Right lung (tissue), 5 donors: ENCODE measurements around the gene NKTR. TPM values are rescaled to one million over a fixed set of nuclear protein-coding genes. Genes with fewer than 3 reads are reported as not detected.

Experiments
- DNase-seq, 2 donors: peaks; one replicate each; pipeline ENCODE4 v3.0.0-alpha.2; 2013
- polyA plus RNA-seq, 5 donors: library from polyadenylated mRNA; unstranded; fragments of 120-200 nt; gene quantifications; one replicate each; pipeline versions ENCODE4 v1.2.1 to v1.2.3, GENCODE V29; 2013; ENCODE audit warnings: inconsistent platforms in 1 of 5, low replicate concordance in 1 of 5; ENCODE audit not compliant: insufficient read length in 5 of 5, insufficient read depth in 1 of 5

Gene NKTR
- polyA plus RNA-seq, 5 donors, result 135 to 268 (median 223) TPM

- DNase-seq, result no peak
Observed at GRCh38 chr3:42660898-42661297, 60.4 kb downstream of the NKTR start.

- DNase-seq, result no peak
Observed at GRCh38 chr3:42661593-42662022, 61.1 kb downstream of the NKTR start.

GRCh38 chr3:42662037-42662812, 61.7 kb downstream of the NKTR start:
- DNase-seq, result no peak

- no peak for DNase-seq
Observed at GRCh38 chr3:42662813-42663535, 62.5 kb downstream of the NKTR start.

- DNase-seq, result no peak
Observed at GRCh38 chr3:42663581-42664437, 63.3 kb downstream of the NKTR start.

- no peak for DNase-seq
Observed at GRCh38 chr3:42664438-42664803, 63.9 kb downstream of the NKTR start.

GRCh38 chr3:42665050-42665878, 64.8 kb downstream of the NKTR start:
- DNase-seq, result no peak

- DNase-seq, result no peak
Observed at GRCh38 chr3:42666022-42666421, 65.5 kb downstream of the NKTR start.

GRCh38 chr3:42666577-42666998, 66.1 kb downstream of the NKTR start:
- DNase-seq, result no peak

GRCh38 chr3:42667096-42667522, 66.6 kb downstream of the NKTR start:
- DNase-seq, result no peak

- no peak for DNase-seq
Observed at GRCh38 chr3:42667523-42668412, 67.3 kb downstream of the NKTR start.

GRCh38 chr3:42668413-42668760, 67.9 kb downstream of the NKTR start:
- DNase-seq, result no peak

- no peak for DNase-seq
Observed at GRCh38 chr3:42668793-42669217, 68.3 kb downstream of the NKTR start.

- no peak for DNase-seq
Observed at GRCh38 chr3:42670051-42670576, 69.6 kb downstream of the NKTR start.

- DNase-seq, result no peak
Observed at GRCh38 chr3:42670670-42671069, 70.2 kb downstream of the NKTR start.

GRCh38 chr3:42672515-42672914, 72.0 kb downstream of the NKTR start:
- DNase-seq, result no peak

- no peak for DNase-seq
Observed at GRCh38 chr3:42673082-42673481, 72.6 kb downstream of the NKTR start.

- no peak for DNase-seq
Observed at GRCh38 chr3:42674146-42674545, 73.7 kb downstream of the NKTR start.

GRCh38 chr3:42675909-42676308, 75.4 kb downstream of the NKTR start:
- DNase-seq, result no peak

GRCh38 chr3:42678447-42678846, 78.0 kb downstream of the NKTR start:
- no peak for DNase-seq
